Colonic mucosa (tissue), 4 donors: ENCODE results near the gene RHBDD1. TPM values are rescaled to one million over a fixed set of nuclear protein-coding genes. Genes with fewer than 3 reads are reported as not detected.

Experiments used
- DNase-seq: peaks from one replicate; pipeline ENCODE4 v3.0.0-alpha.2; 2020
- H3K27ac ChIP-seq: fragments of 200-600 bp; one replicate; pipeline ENCODE4 v1.8.0; 2021
- H3K27me3 ChIP-seq: fragments of 200-600 bp; one replicate; pipeline ENCODE4 v1.8.0; 2021
- H3K36me3 ChIP-seq: fragments of 200-600 bp; one replicate; pipeline ENCODE4 v1.8.0; 2021
- H3K4me1 ChIP-seq: fragments of 200-600 bp; one replicate; pipeline ENCODE4 v1.8.0; 2021; ENCODE audit warnings: mild to moderate bottlenecking
- H3K4me3 ChIP-seq: fragments of 200-600 bp; one replicate; pipeline ENCODE4 v1.8.0; 2021
- H3K9ac ChIP-seq, 2 donors: one replicate each; pipeline ENCODE4 v1.7.0; 2013; ENCODE audit warnings: control low read depth in 2 of 2, low read depth in 2 of 2, low read length in 2 of 2
- H3K9me3 ChIP-seq: fragments of 200-600 bp; one replicate; pipeline ENCODE4 v1.8.0; 2021
- CTCF ChIP-seq: fragments of 200-600 bp; IDR thresholded peaks from one replicate; pipeline ENCODE4 v1.8.0; 2022; ENCODE audit warnings: antibody characterized with exemption, mild to moderate bottlenecking
- intact Hi-C: fragments of 100-400 bp; cut with DNase I; formaldehyde crosslinking; loops from one replicate; pipeline ENCODE4 v1.14.1; 2022
- total RNA-seq, 2 donors: library from RNA; stranded (reverse); fragmentation: NEBNext Ultra II Directional in 1 of 2; extraction: Animal tissue kit (Norgen Biotek cat#: 25700) in 1 of 2; gene quantifications; one replicate each; pipeline ENCODE4 v1.2.1, GENCODE V29; 2021
- donor health status: healthy.
- donor health status: DM: no; HTN: no; CAD: no.
- donor health status: DM: no; HTN: no; CAD: no.

RHBDD1 gene
- total RNA-seq, 2 donors from 2014 or later, result 29.9 to 31.7 TPM

- Histone ChIP-seq H3K27ac (no peak overlapping the region), H3K4me1 (peaks cover 5% of the 10 kb centered on the region), H3K36me3 (no peaks in the 10 kb centered on the region), H3K9me3 (no peaks in the 10 kb centered on the region), H3K9ac (no peak overlapping the region), H3K4me3 (no peak overlapping the region), H3K27me3 (no peaks in the 10 kb centered on the region)
- intact Hi-C loops, result no loop called here
- no peak for DNase-seq
- no peak for TF ChIP-seq CTCF
These were observed 74.0 kb downstream of the RHBDD1 start for GRCh38 chr2:226909836-226910235.

- no peak overlapping the region for H3K4me3 ChIP-seq
- DNase-seq, result no peak
- no peak overlapping the region for H3K9ac ChIP-seq
- TF ChIP-seq CTCF, result no peak
- no peaks in the 10 kb centered on the region for H3K36me3 ChIP-seq
- H3K27ac ChIP-seq, result no peak overlapping the region
- H3K9me3 ChIP-seq, result no peaks in the 10 kb centered on the region
- H3K27me3 ChIP-seq, result no peaks in the 10 kb centered on the region
- intact Hi-C loops, result no loop called here
- H3K4me1 ChIP-seq, result peaks cover 5% of the 10 kb centered on the region
These were observed 74.5 kb downstream of the RHBDD1 start for GRCh38 chr2:226910384-226910783.

- Histone ChIP-seq H3K36me3 (no peaks in the 10 kb centered on the region), H3K27ac (no peak overlapping the region), H3K9ac (no peak overlapping the region), H3K9me3 (no peaks in the 10 kb centered on the region), H3K4me3 (no peak overlapping the region), H3K4me1 (peaks cover 5% of the 10 kb centered on the region), H3K27me3 (no peaks in the 10 kb centered on the region)
- DNase-seq, result no peak
- no peak for TF ChIP-seq CTCF
- intact Hi-C loops, result no loop called here
These were observed 76.1 kb downstream of the RHBDD1 start for GRCh38 chr2:226911932-226912331.

- H3K4me3 ChIP-seq, result no peak overlapping the region
- H3K9me3 ChIP-seq, result no peaks in the 10 kb centered on the region
- no peak for DNase-seq
- H3K27me3 ChIP-seq, result no peaks in the 10 kb centered on the region
- H3K4me1 ChIP-seq, result peaks cover 5% of the 10 kb centered on the region
- no peak overlapping the region for H3K27ac ChIP-seq
- intact Hi-C loops, result no loop called here
- no peak overlapping the region for H3K9ac ChIP-seq
- no peaks in the 10 kb centered on the region for H3K36me3 ChIP-seq
- no peak for TF ChIP-seq CTCF
These were observed 77.8 kb downstream of the RHBDD1 start for GRCh38 chr2:226913641-226914040.

- DNase-seq, result no peak
These were observed 80.0 kb downstream of the RHBDD1 start for GRCh38 chr2:226915846-226916360.

More at GRCh38 chr2:226915846-226916360, 80.0 kb downstream of the RHBDD1 start:
- Histone ChIP-seq H3K27me3 (no peaks in the 10 kb centered on the region), H3K36me3 (no peaks in the 10 kb centered on the region), H3K27ac (no peak overlapping the region), H3K9me3 (no peaks in the 10 kb centered on the region), H3K4me3 (no peak overlapping the region), H3K4me1 (no peaks in the 10 kb centered on the region), H3K9ac (no peak overlapping the region)
- intact Hi-C loops, result no loop called here
- no peak for TF ChIP-seq CTCF
